Measurements from ENCODE around the gene CHST8. TPM values are rescaled to one million over a fixed set of nuclear protein-coding genes. Genes with fewer than 3 reads are reported as not detected.

Gene CHST8
- total RNA-seq, 1 donor from 2014 or later, result not detected

DNA sequence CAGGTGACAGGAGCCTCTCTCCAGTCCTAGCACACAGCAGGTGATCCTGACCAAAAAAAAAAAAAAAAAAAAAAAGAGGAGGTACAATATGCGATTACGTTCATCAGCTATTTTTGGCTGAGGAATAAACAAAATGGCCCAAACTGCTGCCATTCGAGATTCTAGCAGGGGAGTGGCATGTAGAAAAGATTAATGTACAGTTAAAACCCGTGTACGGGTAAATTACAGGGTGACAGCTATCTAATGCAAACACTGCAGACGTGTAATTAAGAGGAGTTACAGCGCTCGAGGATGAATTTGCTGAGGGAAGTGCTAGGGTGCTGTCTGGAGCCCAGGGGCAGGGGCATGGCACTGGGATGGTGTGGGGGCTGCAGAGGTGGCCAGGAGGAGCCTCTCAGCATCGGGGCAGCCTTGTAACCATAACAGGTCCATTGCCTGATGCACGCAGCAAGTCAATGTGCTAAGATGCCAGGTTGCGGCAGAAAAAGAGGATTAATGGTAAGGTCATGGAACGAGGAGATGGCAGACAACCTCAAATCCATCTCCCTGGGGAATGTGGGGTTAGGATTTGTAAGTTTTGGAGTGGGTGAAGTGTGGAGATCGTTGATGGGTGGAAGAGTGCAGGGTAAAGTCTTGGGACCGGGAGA is 17.4 kb downstream of the CHST8 start:
- Histone ChIP-seq H2AFZ (ENCODE audit: low read depth, low read length) (no peak overlapping the region), H3K4me2 (ENCODE audit: low read length) (no peak overlapping the region), H3K27ac (ENCODE audit: low read depth, low read length) (no peak overlapping the region), H3K9me3 (ENCODE audit: insufficient read depth, low read depth, low read length) (no peaks in the 10 kb centered on the region), H3K4me1 (ENCODE audit: insufficient read depth, low read length) (no peaks in the 10 kb centered on the region), H3K9ac (ENCODE audit: low read length) (no peak overlapping the region), H3K27me3 (ENCODE audit: insufficient read depth, low read length) (no peaks in the 10 kb centered on the region), H3K36me3 (ENCODE audit: insufficient read depth, low read length) (no peaks in the 10 kb centered on the region), H3K4me3 (ENCODE audit: insufficient read depth, low read depth, low read length) (no peak overlapping the region), H3K79me2 (ENCODE audit: insufficient read depth, low read length) (no peaks in the 10 kb centered on the region), H4K20me1 (ENCODE audit: insufficient read depth, low read length) (no peaks in the 10 kb centered on the region)
- no peak for TF ChIP-seq CTCF (IDR thresholded peaks at IDR 0.05; ENCODE audit: insufficient read depth, low read depth, low read length)
- TF ChIP-seq EZH2 (IDR thresholded peaks at IDR 0.05; ENCODE audit: insufficient read depth, low read length), result no peak
- no peak overlapping the region for H3K4me3 Mint-ChIP-seq (ENCODE audit: unreplicated experiment)
- no peaks in the 10 kb centered on the region for H3K4me1 Mint-ChIP-seq (ENCODE audit: low read depth, unreplicated experiment)
- FAIRE-seq (no peak), DNase-seq (ENCODE audit: low read depth) (no peak)
- no peaks in the 10 kb centered on the region for H3K36me3 Mint-ChIP-seq (ENCODE audit: low read depth, unreplicated experiment)
- H3K27me3 Mint-ChIP-seq (ENCODE audit: low read depth, unreplicated experiment), result peaks cover 49% of the 10 kb centered on the region
- no peak overlapping the region for H3K27ac Mint-ChIP-seq (ENCODE audit: unreplicated experiment)
- peaks cover 2% of the 10 kb centered on the region for H3K9me3 Mint-ChIP-seq (ENCODE audit: unreplicated experiment)

GRCh38 chr19:33640773-33641172 is 19.0 kb downstream of the CHST8 start:
- H3K27ac Mint-ChIP-seq (ENCODE audit: unreplicated experiment), result no peak overlapping the region
- no peak for DNase-seq (ENCODE audit: low read depth)
- no peak overlapping the region for H3K4me3 ChIP-seq (ENCODE audit: insufficient read depth, low read depth, low read length)
- H3K4me1 Mint-ChIP-seq (ENCODE audit: low read depth, unreplicated experiment), result no peaks in the 10 kb centered on the region
- H3K27ac ChIP-seq (ENCODE audit: low read depth, low read length), result no peak overlapping the region
- no peaks in the 10 kb centered on the region for H4K20me1 ChIP-seq (ENCODE audit: insufficient read depth, low read length)
- no peaks in the 10 kb centered on the region for H3K9me3 ChIP-seq (ENCODE audit: insufficient read depth, low read depth, low read length)
- peaks cover 42% of the 10 kb centered on the region for H3K27me3 Mint-ChIP-seq (ENCODE audit: low read depth, unreplicated experiment)
- TF ChIP-seq CTCF (IDR thresholded peaks at IDR 0.05; ENCODE audit: insufficient read depth, low read depth, low read length) (no peak), EZH2 (IDR thresholded peaks at IDR 0.05; ENCODE audit: insufficient read depth, low read length) (no peak)
- no peaks in the 10 kb centered on the region for H3K79me2 ChIP-seq (ENCODE audit: insufficient read depth, low read length)
- no peaks in the 10 kb centered on the region for H3K36me3 Mint-ChIP-seq (ENCODE audit: low read depth, unreplicated experiment)
- no peak overlapping the region for H3K4me3 Mint-ChIP-seq (ENCODE audit: unreplicated experiment)
- H2AFZ ChIP-seq (ENCODE audit: low read depth, low read length), result no peak overlapping the region
- no peaks in the 10 kb centered on the region for H3K4me1 ChIP-seq (ENCODE audit: insufficient read depth, low read length)
- no peaks in the 10 kb centered on the region for H3K27me3 ChIP-seq (ENCODE audit: insufficient read depth, low read length)
- H3K9ac ChIP-seq (ENCODE audit: low read length), result no peak overlapping the region
- peaks cover 2% of the 10 kb centered on the region for H3K9me3 Mint-ChIP-seq (ENCODE audit: unreplicated experiment)
- no peaks in the 10 kb centered on the region for H3K36me3 ChIP-seq (ENCODE audit: insufficient read depth, low read length)
- no peak overlapping the region for H3K4me2 ChIP-seq (ENCODE audit: low read length)
- FAIRE-seq, result no peak

GRCh38 chr19:33641261-33641660 is 19.5 kb downstream of the CHST8 start:
- no peaks in the 10 kb centered on the region for H3K27me3 ChIP-seq (ENCODE audit: insufficient read depth, low read length)
- Mint-ChIP-seq H3K4me1 (ENCODE audit: low read depth, unreplicated experiment) (no peaks in the 10 kb centered on the region), H3K27ac (ENCODE audit: unreplicated experiment) (no peak overlapping the region), H3K36me3 (ENCODE audit: low read depth, unreplicated experiment) (no peaks in the 10 kb centered on the region), H3K27me3 (ENCODE audit: low read depth, unreplicated experiment) (peaks cover 40% of the 10 kb centered on the region), H3K9me3 (ENCODE audit: unreplicated experiment) (peaks cover 1% of the 10 kb centered on the region), H3K4me3 (ENCODE audit: unreplicated experiment) (no peak overlapping the region)
- H3K4me2 ChIP-seq (ENCODE audit: low read length), result no peak overlapping the region
- no peak overlapping the region for H3K9ac ChIP-seq (ENCODE audit: low read length)
- no peaks in the 10 kb centered on the region for H4K20me1 ChIP-seq (ENCODE audit: insufficient read depth, low read length)
- no peaks in the 10 kb centered on the region for H3K36me3 ChIP-seq (ENCODE audit: insufficient read depth, low read length)
- TF ChIP-seq EZH2 (IDR thresholded peaks at IDR 0.05; ENCODE audit: insufficient read depth, low read length) (no peak), CTCF (IDR thresholded peaks at IDR 0.05; ENCODE audit: insufficient read depth, low read depth, low read length) (no peak)
- no peaks in the 10 kb centered on the region for H3K9me3 ChIP-seq (ENCODE audit: insufficient read depth, low read depth, low read length)
- no peaks in the 10 kb centered on the region for H3K4me1 ChIP-seq (ENCODE audit: insufficient read depth, low read length)
- no peak overlapping the region for H3K27ac ChIP-seq (ENCODE audit: low read depth, low read length)
- FAIRE-seq, result no peak
- H3K79me2 ChIP-seq (ENCODE audit: insufficient read depth, low read length), result no peaks in the 10 kb centered on the region
- H3K4me3 ChIP-seq (ENCODE audit: insufficient read depth, low read depth, low read length), result no peak overlapping the region
- no peak for DNase-seq (ENCODE audit: low read depth)
- no peak overlapping the region for H2AFZ ChIP-seq (ENCODE audit: low read depth, low read length)
